Effector memory CD4-positive, alpha-beta T cell (primary cell): ENCODE measurements around the gene CIDEC.

Source experiments
- DNase-seq, 3 donors: peaks; one replicate each; pipeline ENCODE4 v3.0.0-alpha.2; 2020
- H3K27ac ChIP-seq: 2 replicates; pipeline ENCODE4 v1.7.0; 2013; ENCODE audit warnings: mild to moderate bottlenecking, low read length, moderate library complexity; ENCODE audit not compliant: insufficient read depth, poor library complexity, severe bottlenecking
- H3K27me3 ChIP-seq: replicated peaks from 2 replicates; pipeline ENCODE4 v1.7.0; 2013; ENCODE audit warnings: mild to moderate bottlenecking, low read length; ENCODE audit not compliant: insufficient read depth, control insufficient read depth, poor library complexity, severe bottlenecking
- H3K36me3 ChIP-seq: 2 replicates; pipeline ENCODE4 v1.7.0; 2013; ENCODE audit warnings: mild to moderate bottlenecking, low read length, moderate library complexity; ENCODE audit not compliant: control insufficient read depth, insufficient read depth
- H3K4me1 ChIP-seq: 2 replicates; pipeline ENCODE4 v1.7.0; 2013; ENCODE audit warnings: low read length, mild to moderate bottlenecking; ENCODE audit not compliant: control insufficient read depth, insufficient read depth, poor library complexity, severe bottlenecking
- H3K4me3 ChIP-seq: 2 replicates; pipeline ENCODE4 v1.7.0; 2013; ENCODE audit warnings: low read length, low read depth, mild to moderate bottlenecking; ENCODE audit not compliant: insufficient read depth, poor library complexity, severe bottlenecking
- H3K9me3 ChIP-seq: 2 replicates; pipeline ENCODE4 v1.7.0; 2013; ENCODE audit warnings: mild to moderate bottlenecking, low read length, moderate library complexity; ENCODE audit not compliant: control insufficient read depth

The CIDEC gene

DNA sequence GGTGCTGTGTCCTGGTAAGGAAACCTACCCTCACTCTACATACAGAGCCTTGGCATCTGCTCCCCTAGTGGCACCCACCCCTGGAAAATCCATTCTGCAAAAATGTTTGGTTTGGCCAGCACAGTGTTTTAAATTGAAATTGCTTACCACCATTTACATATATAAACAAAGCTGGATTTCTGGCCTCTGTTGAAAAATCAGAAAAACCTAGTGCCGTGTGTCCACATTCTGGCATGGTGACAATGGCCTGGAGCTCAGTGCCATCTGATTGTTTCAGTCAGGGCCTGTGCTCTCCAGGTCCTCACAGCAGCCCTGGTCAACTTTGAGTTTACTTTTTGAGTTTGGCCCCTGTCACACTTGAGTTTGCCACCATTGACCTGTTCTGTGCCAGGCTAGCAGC is 34.0 kb upstream of the CIDEC start:
- H3K36me3 ChIP-seq, result no peaks in the 10 kb centered on the region
- no peaks in the 10 kb centered on the region for H3K9me3 ChIP-seq
- H3K4me1 ChIP-seq, result peaks cover 9% of the 10 kb centered on the region
- no peaks in the 10 kb centered on the region for H3K27me3 ChIP-seq
- no peak for DNase-seq
- no peak overlapping the region for H3K4me3 ChIP-seq
- H3K27ac ChIP-seq, result no peak overlapping the region

DNA sequence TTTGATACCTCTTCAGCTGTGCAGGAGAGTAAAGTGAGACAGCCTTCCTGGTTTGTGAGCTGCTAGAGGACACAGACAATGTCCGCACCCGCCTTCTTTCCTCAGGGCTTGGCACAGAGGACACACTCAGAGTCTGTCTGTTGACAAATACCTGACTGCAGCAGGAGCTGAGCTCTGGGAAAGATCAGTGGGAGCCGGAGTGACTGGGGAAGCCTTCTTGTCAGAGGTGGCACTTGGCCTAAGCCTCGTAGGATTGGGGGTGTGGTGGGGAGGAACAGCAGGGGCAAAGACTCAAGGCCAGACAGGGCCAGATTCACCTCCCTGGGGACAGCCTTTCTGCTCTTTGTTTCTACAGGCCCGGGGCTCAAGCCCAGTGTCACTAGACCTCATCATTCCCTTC is 33.5 kb upstream of the CIDEC start:
- H3K36me3 ChIP-seq, result no peaks in the 10 kb centered on the region
- H3K4me1 ChIP-seq, result peaks cover 9% of the 10 kb centered on the region

DNA sequence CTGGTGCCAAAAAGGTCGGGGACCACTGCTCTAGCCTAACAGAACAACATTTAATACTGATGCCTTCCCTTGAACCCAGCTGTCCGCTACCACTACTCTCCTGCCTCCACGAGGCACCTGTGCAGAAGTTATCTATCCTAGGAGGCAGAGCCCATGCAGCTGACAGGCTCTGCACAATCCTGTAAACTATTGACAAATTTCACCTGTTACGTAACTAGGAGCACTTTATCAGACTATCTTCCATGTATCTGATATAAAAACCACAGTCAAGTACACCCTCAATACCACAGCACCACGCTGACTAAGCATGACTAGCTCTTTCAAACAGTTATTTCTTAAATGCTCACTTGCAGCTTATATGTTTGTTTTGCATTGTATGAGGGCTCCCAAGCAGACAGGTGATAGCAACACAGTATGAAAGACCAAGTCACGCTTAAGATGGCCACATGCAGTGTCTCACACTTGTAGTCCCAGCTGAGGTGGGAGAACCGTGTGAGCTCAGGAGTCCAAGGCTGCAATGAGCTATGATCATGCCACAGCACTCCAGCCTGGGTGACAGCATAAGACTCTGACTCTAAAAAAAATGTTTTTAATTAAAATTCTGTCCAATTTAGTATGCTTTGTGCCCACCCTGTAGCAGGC is 32.4 kb upstream of the CIDEC start:
- peaks cover 9% of the 10 kb centered on the region for H3K4me1 ChIP-seq
- DNase-seq, result no peak
- no peak overlapping the region for H3K4me3 ChIP-seq
- H3K36me3 ChIP-seq, result no peaks in the 10 kb centered on the region
- no peak overlapping the region for H3K27ac ChIP-seq
- no peaks in the 10 kb centered on the region for H3K27me3 ChIP-seq
- no peaks in the 10 kb centered on the region for H3K9me3 ChIP-seq

More for the DNA sequence above, 33.5 kb upstream of the CIDEC start:
- Histone ChIP-seq H3K4me3 (no peak overlapping the region), H3K27ac (no peak overlapping the region), H3K9me3 (no peaks in the 10 kb centered on the region), H3K27me3 (no peaks in the 10 kb centered on the region)
- no peak for DNase-seq

DNA sequence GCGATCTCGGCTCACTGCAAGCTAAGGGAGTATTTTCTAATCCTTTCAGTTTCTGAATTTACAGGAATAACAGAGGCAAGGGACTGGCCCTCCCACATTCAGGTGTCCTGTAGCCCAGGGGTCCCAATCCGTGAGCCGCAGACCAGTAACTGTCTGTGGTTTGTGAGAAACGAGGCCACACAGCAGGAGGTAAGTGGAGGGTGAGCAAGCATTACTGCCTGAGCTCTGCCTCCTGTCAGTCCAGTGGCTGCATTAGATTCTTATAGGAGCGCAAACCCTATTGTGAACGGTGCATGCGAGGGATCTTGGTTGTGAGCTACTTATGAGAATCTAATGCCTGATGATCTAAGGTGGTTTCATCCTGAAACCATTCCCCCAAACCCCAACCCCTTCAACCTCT is 31.8 kb upstream of the CIDEC start:
- H3K4me3 ChIP-seq, result no peak overlapping the region
- DNase-seq, result no peak
- H3K27me3 ChIP-seq, result no peaks in the 10 kb centered on the region
- no peaks in the 10 kb centered on the region for H3K36me3 ChIP-seq
- no peaks in the 10 kb centered on the region for H3K9me3 ChIP-seq
- peaks cover 9% of the 10 kb centered on the region for H3K4me1 ChIP-seq
- H3K27ac ChIP-seq, result no peak overlapping the region

DNA sequence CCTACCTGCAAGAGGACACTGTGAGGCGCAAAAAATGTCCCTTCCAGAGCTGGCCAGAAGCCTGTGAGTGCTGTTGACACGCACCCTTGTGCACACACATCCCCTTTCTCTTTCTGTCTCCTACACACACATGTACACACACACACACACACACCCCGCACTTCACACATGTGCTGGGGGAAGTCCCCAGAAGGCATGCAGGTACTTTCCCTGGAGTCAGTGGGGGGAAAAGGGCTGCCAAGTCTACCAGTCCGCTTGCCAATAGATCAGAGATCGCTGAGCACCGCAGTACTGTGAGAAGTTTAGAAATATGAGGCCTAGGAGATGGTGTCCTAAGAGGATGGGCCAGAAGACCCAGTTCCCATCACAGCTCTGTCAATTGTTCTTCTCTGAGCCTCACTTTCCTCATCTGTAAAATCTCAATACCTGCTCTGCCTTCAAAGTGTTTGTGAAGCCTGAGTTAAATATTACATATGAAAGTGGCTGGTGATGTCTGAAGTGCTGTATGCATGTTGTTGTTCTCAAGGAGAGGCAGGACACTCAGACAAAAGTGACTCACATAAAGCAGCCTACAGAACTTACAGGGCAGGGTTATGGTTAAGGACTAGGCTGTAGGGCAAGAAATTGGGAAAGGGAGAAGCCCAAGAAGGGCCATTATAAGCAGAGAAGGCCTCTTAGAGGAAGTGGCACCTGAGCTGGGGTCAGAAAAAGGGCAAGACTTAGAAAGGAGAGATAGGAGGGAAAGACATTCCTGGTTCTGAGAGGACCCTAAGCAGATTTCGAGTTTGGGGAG is 29.4 kb upstream of the CIDEC start:
- no peaks in the 10 kb centered on the region for H3K36me3 ChIP-seq

DNA sequence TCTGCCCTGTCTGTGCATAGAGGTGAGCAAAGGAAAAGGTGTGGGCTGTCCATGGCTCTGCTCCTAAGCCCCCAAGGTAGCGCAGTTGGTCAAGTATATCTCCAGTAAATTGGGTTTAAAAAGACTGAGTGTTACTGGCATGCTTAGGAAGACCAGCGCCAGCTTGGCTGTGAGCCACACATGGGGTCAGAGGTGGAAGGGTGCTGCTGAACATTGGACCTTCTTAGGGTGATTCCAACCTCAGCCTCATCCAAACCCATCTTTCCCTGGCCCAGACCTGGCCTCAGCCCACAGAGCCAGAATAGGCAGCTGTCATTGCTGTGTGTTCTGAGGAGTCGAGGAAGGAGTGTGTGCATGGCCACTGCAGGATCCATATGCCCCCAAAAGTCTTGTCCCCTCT is 28.2 kb upstream of the CIDEC start:
- DNase-seq, result no peak
- no peak overlapping the region for H3K4me3 ChIP-seq
- no peaks in the 10 kb centered on the region for H3K9me3 ChIP-seq
- no peak overlapping the region for H3K27ac ChIP-seq
- no peaks in the 10 kb centered on the region for H3K36me3 ChIP-seq
- H3K4me1 ChIP-seq, result peaks cover 5% of the 10 kb centered on the region
- H3K27me3 ChIP-seq, result no peaks in the 10 kb centered on the region

More for the DNA sequence above, 29.4 kb upstream of the CIDEC start:
- Histone ChIP-seq H3K9me3 (no peaks in the 10 kb centered on the region), H3K27me3 (no peaks in the 10 kb centered on the region), H3K4me1 (peaks cover 5% of the 10 kb centered on the region), H3K4me3 (no peak overlapping the region), H3K27ac (no peak overlapping the region)
- no peak for DNase-seq

DNA sequence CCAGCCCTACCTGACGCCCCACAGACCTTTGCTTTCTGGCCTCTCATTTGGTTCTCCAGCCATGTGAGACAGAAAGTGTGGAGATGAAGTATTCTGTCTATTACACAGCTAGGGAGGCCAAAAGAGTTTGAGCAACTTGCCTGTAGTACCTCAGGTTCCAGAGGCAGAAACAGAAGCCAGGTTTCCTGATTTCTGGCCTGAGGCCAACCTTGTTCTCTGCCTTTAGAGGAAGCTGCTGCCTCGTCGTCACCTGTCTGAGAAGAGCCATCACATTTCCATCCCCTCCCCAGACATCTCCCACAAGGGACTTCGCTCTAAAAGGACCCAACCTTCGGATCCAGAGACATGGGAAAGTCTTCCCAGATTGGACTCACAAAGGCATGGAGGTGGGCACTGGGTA is 26.4 kb upstream of the CIDEC start:
- Histone ChIP-seq H3K27ac (no peak overlapping the region), H3K4me3 (no peak overlapping the region), H3K36me3 (no peaks in the 10 kb centered on the region), H3K9me3 (no peaks in the 10 kb centered on the region), H3K27me3 (no peaks in the 10 kb centered on the region), H3K4me1 (peaks cover 14% of the 10 kb centered on the region)
- no peak for DNase-seq

DNA sequence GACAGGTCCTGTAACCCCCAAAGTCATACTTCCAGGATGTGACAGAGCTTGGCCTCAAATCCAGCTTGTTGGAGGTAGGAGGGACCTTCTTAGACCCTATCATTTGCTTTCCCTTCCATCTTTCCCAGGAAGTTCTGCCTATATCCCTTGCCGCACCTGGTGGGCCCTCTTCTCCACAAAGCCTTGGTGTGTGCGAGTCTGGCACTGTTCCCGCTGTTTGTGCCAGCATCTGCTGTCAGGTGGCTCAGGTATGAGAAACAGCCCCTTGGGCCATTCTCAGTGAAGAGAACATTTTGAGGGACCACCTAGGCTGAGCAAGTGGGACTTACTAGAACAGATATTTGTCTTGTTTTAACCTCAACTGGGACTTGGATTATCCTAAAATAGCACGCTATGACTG is 23.9 kb upstream of the CIDEC start:
- H3K36me3 ChIP-seq, result no peaks in the 10 kb centered on the region
- no peak overlapping the region for H3K4me3 ChIP-seq
- no peaks in the 10 kb centered on the region for H3K9me3 ChIP-seq
- peaks cover 14% of the 10 kb centered on the region for H3K4me1 ChIP-seq
- no peak overlapping the region for H3K27ac ChIP-seq
- no peaks in the 10 kb centered on the region for H3K27me3 ChIP-seq
- no peak for DNase-seq

DNA sequence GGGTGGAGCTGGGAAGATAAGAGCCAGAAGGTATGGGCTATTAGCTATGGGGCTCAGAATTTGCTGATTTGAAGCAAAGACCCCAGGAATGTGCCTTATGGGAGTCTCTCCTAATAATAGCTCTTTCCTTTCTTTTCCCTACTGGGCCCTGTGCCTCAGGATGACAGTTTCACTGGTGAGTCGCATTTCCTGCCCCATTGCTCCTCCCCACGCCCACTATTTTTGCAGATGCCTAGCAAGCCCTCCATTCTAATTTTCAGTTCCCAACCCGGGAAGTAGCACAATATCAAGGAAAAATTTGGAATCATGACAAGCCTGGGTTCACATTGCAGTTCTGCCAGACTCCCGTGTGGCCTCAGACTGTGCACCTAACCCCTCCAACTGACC is 23.2 kb upstream of the CIDEC start:
- no peak overlapping the region for H3K27ac ChIP-seq
- no peaks in the 10 kb centered on the region for H3K27me3 ChIP-seq
- H3K36me3 ChIP-seq, result no peaks in the 10 kb centered on the region
- no peak for DNase-seq
- peaks cover 14% of the 10 kb centered on the region for H3K4me1 ChIP-seq
- no peak overlapping the region for H3K4me3 ChIP-seq
- H3K9me3 ChIP-seq, result no peaks in the 10 kb centered on the region

DNA sequence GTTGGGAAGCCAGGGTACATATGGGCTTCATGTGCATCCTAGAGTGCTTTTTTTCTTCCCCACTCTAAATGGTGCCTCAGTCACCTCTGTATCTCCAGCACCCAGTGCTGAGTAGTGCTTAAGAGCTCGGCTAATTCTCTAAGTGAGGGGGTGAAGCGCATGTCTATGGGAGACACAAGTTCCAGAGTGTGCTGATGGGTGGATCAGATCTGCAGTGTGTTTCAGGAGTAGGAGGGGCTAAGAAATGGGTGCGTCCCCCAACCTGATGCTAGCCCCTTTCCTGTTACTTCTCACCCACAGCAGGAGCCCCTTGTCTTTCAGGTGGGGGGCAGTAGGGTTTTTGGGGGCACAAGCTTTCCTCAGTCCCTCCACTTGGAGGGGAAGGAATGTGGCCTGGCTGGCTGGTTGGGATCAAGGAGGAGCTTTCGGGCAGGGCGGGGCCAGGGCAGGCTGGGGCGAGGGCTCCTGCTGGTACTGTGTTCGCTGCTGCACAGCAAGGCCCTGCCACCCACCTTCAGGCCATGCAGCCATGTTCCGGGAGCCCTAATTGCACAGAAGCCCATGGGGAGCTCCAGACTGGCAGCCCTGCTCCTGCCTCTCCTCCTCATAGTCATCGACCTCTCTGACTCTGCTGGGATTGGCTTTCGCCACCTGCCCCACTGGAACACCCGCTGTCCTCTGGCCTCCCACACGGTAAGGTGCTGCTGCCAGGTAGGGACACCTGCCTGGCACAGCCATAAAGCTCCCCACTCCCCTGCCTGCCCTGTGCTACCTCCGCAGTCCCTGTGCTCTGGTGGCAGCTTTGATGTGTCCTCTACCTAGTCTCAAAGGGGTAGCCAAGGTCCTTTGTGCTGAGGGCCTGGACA is 22.6 kb upstream of the CIDEC start, which contains the start of gene IL17RE:
IL17RE (plus strand) TSS at position 477 of the 866 bp plus-strand sequence; CDS start at position 562, 85 bp downstream.
- no peak for DNase-seq
- H3K4me1 ChIP-seq, result peaks cover 14% of the 10 kb centered on the region
- no peaks in the 10 kb centered on the region for H3K36me3 ChIP-seq
- H3K27me3 ChIP-seq, result no peaks in the 10 kb centered on the region
- H3K4me3 ChIP-seq, result peak within 1 kb of the TSS; percentile 33
- H3K27ac ChIP-seq, result peak within 1 kb of the TSS; percentile 12
- H3K9me3 ChIP-seq, result no peaks in the 10 kb centered on the region
